B cell (primary cell): Measurements from ENCODE around the gene SLC39A7. TPM values are rescaled to one million over a fixed set of nuclear protein-coding genes. Genes with fewer than 3 reads are reported as not detected.

Experiments used
- ATAC-seq: fragments of 200-7000 bp; cut with Tn5 transposase; one replicate; pipeline ENCODE4 v1.10.0; 2021; ENCODE audit warnings: low read depth, mild to moderate bottlenecking, moderate number of reproducible peaks, moderate library complexity
- CTCF ChIA-PET: fragments of 350-600 bp; sonication (Branson Sonifier 250); formaldehyde crosslinking; loops from one replicate; lab custom pipeline; 2021; ENCODE audit warnings: antibody characterized with exemption, inconsistent platforms; lab: Charles Lee
- POLR2A ChIA-PET: fragments of 350-600 bp; sonication (Branson Sonifier 250); formaldehyde crosslinking; loops from one replicate; lab custom pipeline; 2021; ENCODE audit warnings: antibody characterized with exemption; lab: Charles Lee
- DNase-seq: peaks from one replicate; pipeline ENCODE4 v3.0.0; 2013
- H2AFZ ChIP-seq: 2 replicates; pipeline ENCODE4 v1.6.1; 2012; ENCODE audit warnings: mild to moderate bottlenecking, low read depth, low read length; ENCODE audit not compliant: insufficient read depth, poor library complexity, severe bottlenecking
- H3K27ac ChIP-seq, 2 donors: 1 replicate in 1 of 2; 2 replicates in 1 of 2; pipeline ENCODE4 v1.5.1; 2012 to 2013; ENCODE audit warnings: low read length in 2 of 2, mild to moderate bottlenecking in 2 of 2, moderate library complexity in 1 of 2
- H3K27me3 ChIP-seq, 4 experiments: fragments of 200-600 bp in 1 of 4; sonication (generic) in 1 of 4; replicated peaks in 1 of 4; 1 replicate in 2 of 4; 2 replicates in 2 of 4; pipeline versions ENCODE4 v1.6.1 to v1.7.0; 2013 to 2016; ENCODE audit warnings: low read length in 3 of 4, mild to moderate bottlenecking in 2 of 4, mixed read lengths in 1 of 4, moderate library complexity in 1 of 4; ENCODE audit not compliant: insufficient read depth in 4 of 4, control insufficient read depth in 3 of 4; ENCODE audit errors: control extremely low read depth in 1 of 4
- H3K36me3 ChIP-seq, 2 experiments: replicated peaks in 1 of 2; 1 replicate in 1 of 2; 2 replicates in 1 of 2; pipeline versions ENCODE4 v1.6.1 to v1.7.1; 2013; ENCODE audit warnings: low read length in 1 of 2; ENCODE audit not compliant: insufficient read depth in 2 of 2, control insufficient read depth in 1 of 2; ENCODE audit errors: control extremely low read depth in 1 of 2, extremely low read depth in 1 of 2
- H3K4me1 ChIP-seq, 2 donors: fragments of 200-600 bp in 1 of 2; sonication (generic) in 1 of 2; 1 replicate in 1 of 2; 2 replicates in 1 of 2; pipeline versions ENCODE4 v1.5.1 to v1.6.1; 2013 to 2017; ENCODE audit warnings: low read length in 2 of 2; ENCODE audit not compliant: control insufficient read depth in 2 of 2, insufficient read depth in 2 of 2
- H3K4me2 ChIP-seq: replicated peaks from 2 replicates; pipeline ENCODE3; 2012; ENCODE audit warnings: mild to moderate bottlenecking, low read depth, low read length; ENCODE audit not compliant: poor library complexity, severe bottlenecking
- H3K4me3 ChIP-seq, 5 experiments: fragments of 200-600 bp in 1 of 5; sonication (generic) in 1 of 5; 1 replicate in 3 of 5; 2 replicates in 2 of 5; pipeline versions ENCODE4 v1.5.1 to v1.7.0; 2011 to 2016; ENCODE audit warnings: low read length in 4 of 5, mild to moderate bottlenecking in 4 of 5, low read depth in 2 of 5, control low read depth in 1 of 5, moderate library complexity in 1 of 5; ENCODE audit not compliant: insufficient read depth in 1 of 5; ENCODE audit errors: control extremely low read depth in 1 of 5, extremely low read depth in 1 of 5
- H3K79me2 ChIP-seq: fragments of 200-600 bp; sonication (generic); one replicate; pipeline ENCODE4 v1.6.0; 2016; ENCODE audit warnings: low read length; ENCODE audit not compliant: control insufficient read depth, insufficient read depth
- H3K9ac ChIP-seq: fragments of 200-600 bp; sonication (generic); 2 replicates; pipeline ENCODE4 v1.6.1; 2017; ENCODE audit warnings: mild to moderate bottlenecking, low read length, moderate library complexity
- H3K9me3 ChIP-seq, 3 donors: one replicate each; pipeline versions ENCODE4 v1.6.1 to v1.7.1; 2013; ENCODE audit warnings: low read length in 2 of 3; ENCODE audit not compliant: control insufficient read depth in 2 of 3, insufficient read depth in 1 of 3; ENCODE audit errors: control extremely low read depth in 1 of 3
- H4K20me1 ChIP-seq: 2 replicates; pipeline ENCODE4 v1.6.0; 2012; ENCODE audit warnings: mild to moderate bottlenecking, low read length; ENCODE audit not compliant: insufficient read depth, control insufficient read depth, poor library complexity, severe bottlenecking
- H3K27ac Mint-ChIP-seq: one replicate; pipeline ENCODE4 v1.8.0; 2021; ENCODE audit warnings: mixed read lengths
- H3K27me3 Mint-ChIP-seq: one replicate; pipeline ENCODE4 v1.8.0; 2021; ENCODE audit warnings: mixed read lengths
- H3K4me1 Mint-ChIP-seq: one replicate; pipeline ENCODE4 v1.8.0; 2021; ENCODE audit warnings: mixed read lengths
- H3K4me3 Mint-ChIP-seq: one replicate; pipeline ENCODE4 v1.8.0; 2021; ENCODE audit warnings: mixed read lengths
- H3K9me3 Mint-ChIP-seq: one replicate; pipeline ENCODE4 v1.8.0; 2022; ENCODE audit warnings: mixed read lengths; ENCODE audit not compliant: insufficient read depth
- EZH2 ChIP-seq: IDR thresholded peaks from 2 replicates; pipeline ENCODE4 v1.6.1; 2012; ENCODE audit warnings: borderline replicate concordance, low read depth, mild to moderate bottlenecking, moderate library complexity, low read length; ENCODE audit not compliant: insufficient read depth, poor library complexity, severe bottlenecking
- WGBS: methylation state at CpG from one replicate; pipeline ENCODE4 v1.1.5; 2013; ENCODE audit warnings: missing lambda C conversion rate; ENCODE audit not compliant: insufficient coverage; 5-methylcytosine and 5-hydroxymethylcytosine counted together
- intact Hi-C: fragments of 100-400 bp; cut with micrococcal nuclease; formaldehyde crosslinking; loops from one replicate; pipeline ENCODE4 v1.10.0; 2022
- polyA plus RNA-seq: library from polyadenylated mRNA; depleted of rRNA; stranded (reverse); fragments of >200 nt; gene quantifications from 2 replicates; pipeline ENCODE4 v1.2.3, GENCODE V29; 2012
- total RNA-seq, 2 donors: library from RNA; stranded (reverse); fragments of 120-200 nt in 1 of 2; gene quantifications; 1 replicate in 1 of 2; 2 replicates in 1 of 2; pipeline versions ENCODE4 v1.2.3 to v1.2.4, GENCODE V29; 2013 to 2022
- TF ChIP-seq, protein P1 (sequence below): fragments of 200-600 bp; IDR thresholded peaks from one replicate; pipeline ENCODE4 v1.8.0; 2022; ENCODE audit warnings: antibody characterized with exemption, mild to moderate bottlenecking

Gene SLC39A7
- total and polyA plus RNA-seq, 2 donors (not counting 1 experiment from before 2014, with no cell fraction given) = 18.7 to 29.6 TPM

DNA sequence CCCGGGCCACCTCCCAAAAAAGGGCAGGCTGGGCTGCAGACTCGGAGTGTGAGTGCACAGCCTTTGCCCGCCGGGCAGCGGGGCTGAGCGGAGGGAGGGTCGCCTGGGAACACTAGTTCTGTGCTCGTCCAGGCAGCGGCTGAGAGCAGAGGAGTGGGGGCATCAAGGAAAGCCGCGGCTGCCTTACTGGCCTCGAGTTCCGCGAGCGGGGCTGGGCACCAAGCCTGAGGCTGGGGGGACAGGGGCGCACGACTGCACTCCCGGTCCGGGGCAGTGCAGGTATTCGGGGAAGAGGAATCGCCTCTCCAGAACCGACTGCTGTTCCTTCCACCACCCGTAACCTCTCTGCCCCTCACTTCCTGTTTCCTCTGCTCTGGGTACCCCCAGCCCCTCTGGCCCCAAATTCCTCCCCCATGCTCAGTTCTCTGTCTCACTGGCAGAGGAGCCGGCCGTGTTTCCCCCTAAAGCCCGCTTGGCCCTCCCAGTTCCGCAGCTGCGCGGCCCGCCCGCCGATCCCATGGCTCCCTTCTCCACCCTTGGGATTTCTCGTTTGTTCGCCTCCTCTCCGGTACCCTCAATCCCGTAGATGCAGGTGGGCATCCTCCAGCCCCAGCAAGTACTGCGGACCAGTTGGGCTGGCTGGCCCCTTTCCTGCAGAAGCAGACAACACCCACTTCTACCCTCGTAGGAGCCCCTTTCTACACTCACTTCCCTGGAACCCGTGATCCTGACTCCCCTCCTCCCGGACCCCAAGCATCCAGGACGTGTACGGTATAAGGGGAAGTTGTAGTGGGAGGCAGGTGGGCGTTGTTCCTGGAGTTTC, 12.7 kb downstream of the SLC39A7 start:
- DNase-seq (peak; percentile 55), ATAC-seq (no peak)
- under 1% methylated on average over 33 of the region's 43 CpGs for WGBS
- H3K9me3 Mint-ChIP-seq = no peaks in the 10 kb centered on the region
- peaks cover 28% of the 10 kb centered on the region for H3K4me1 Mint-ChIP-seq
- H3K27me3 Mint-ChIP-seq = peaks cover 40% of the 10 kb centered on the region
- H3K9me3 ChIP-seq = peaks cover 0 to 8% (median 0%) of the 10 kb centered on the region in 3 donors
- H3K79me2 ChIP-seq = peaks cover 12% of the 10 kb centered on the region
- no peak overlapping the region for H3K27ac ChIP-seq
- H3K27ac Mint-ChIP-seq = peak overlapping the region; percentile 46
- ChIA-PET POLR2A (no interaction called here), CTCF (no interaction called here)
- TF ChIP-seq, protein P1, sequence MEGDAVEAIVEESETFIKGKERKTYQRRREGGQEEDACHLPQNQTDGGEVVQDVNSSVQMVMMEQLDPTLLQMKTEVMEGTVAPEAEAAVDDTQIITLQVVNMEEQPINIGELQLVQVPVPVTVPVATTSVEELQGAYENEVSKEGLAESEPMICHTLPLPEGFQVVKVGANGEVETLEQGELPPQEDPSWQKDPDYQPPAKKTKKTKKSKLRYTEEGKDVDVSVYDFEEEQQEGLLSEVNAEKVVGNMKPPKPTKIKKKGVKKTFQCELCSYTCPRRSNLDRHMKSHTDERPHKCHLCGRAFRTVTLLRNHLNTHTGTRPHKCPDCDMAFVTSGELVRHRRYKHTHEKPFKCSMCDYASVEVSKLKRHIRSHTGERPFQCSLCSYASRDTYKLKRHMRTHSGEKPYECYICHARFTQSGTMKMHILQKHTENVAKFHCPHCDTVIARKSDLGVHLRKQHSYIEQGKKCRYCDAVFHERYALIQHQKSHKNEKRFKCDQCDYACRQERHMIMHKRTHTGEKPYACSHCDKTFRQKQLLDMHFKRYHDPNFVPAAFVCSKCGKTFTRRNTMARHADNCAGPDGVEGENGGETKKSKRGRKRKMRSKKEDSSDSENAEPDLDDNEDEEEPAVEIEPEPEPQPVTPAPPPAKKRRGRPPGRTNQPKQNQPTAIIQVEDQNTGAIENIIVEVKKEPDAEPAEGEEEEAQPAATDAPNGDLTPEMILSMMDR = no peak
- no peak for TF ChIP-seq EZH2
- no peaks in the 10 kb centered on the region for H4K20me1 ChIP-seq
- peak overlapping the region; percentile 78 for H3K4me3 Mint-ChIP-seq
- H3K36me3 ChIP-seq = peaks cover 0 to 20% of the 10 kb centered on the region in 2 experiments
- H3K9ac ChIP-seq = peak overlapping the region; percentile 45
- peak overlapping the region; percentile 8 for H2AFZ ChIP-seq
- H3K4me3 ChIP-seq = peak overlapping the region in 3 of 5 experiments; percentile 3 to 25 (median 23)
- H3K4me2 ChIP-seq = peak overlapping the region; percentile 70
- H3K4me1 ChIP-seq = peaks cover 20 to 22% of the 10 kb centered on the region in 2 donors
- H3K27me3 ChIP-seq = peaks cover 0 to 37% (median 11%) of the 10 kb centered on the region in 4 experiments
- intact Hi-C loops = no loop called here

- DNase-seq = peak; percentile 20
- Histone ChIP-seq H3K27ac (no peak overlapping the region), H3K4me1 (peaks cover 17 to 18% of the 10 kb centered on the region in 2 donors), H3K4me2 (peak overlapping the region; percentile 70), H3K27me3 (peaks cover 0 to 40% (median 11%) of the 10 kb centered on the region in 4 experiments), H3K4me3 (peak overlapping the region in 2 of 5 experiments; percentile 23 to 25), H3K9me3 (peaks cover 0 to 8% (median 0%) of the 10 kb centered on the region in 3 donors), H3K79me2 (peaks cover 10% of the 10 kb centered on the region), H3K36me3 (peaks cover 0 to 20% of the 10 kb centered on the region in 2 experiments), H4K20me1 (no peaks in the 10 kb centered on the region), H2AFZ (peak overlapping the region; percentile 8), H3K9ac (peak overlapping the region; percentile 45)
- Mint-ChIP-seq H3K27ac (no peak overlapping the region), H3K4me1 (peaks cover 25% of the 10 kb centered on the region), H3K9me3 (no peaks in the 10 kb centered on the region), H3K4me3 (peak overlapping the region; percentile 78), H3K27me3 (peaks cover 43% of the 10 kb centered on the region)
- 4% methylated on average over 8 of the region's 9 CpGs for WGBS
- ATAC-seq = no peak
- ChIA-PET POLR2A (no interaction called here), CTCF (no interaction called here)
- TF ChIP-seq EZH2 = no peak
- TF ChIP-seq, protein P1 = no peak
- intact Hi-C loops = no loop called here
Measured at GRCh38 chr6:33213989-33214335, 13.3 kb downstream of the SLC39A7 start.
